Mesodermal cell (in vitro differentiated cells): ENCODE results near the gene ISLR.

Experiments
- H3K27ac ChIP-seq: 2 replicates; pipeline ENCODE4 v1.7.0; 2013; ENCODE audit warnings: mild to moderate bottlenecking, low read depth, low read length, moderate library complexity; ENCODE audit not compliant: severe bottlenecking
- H3K36me3 ChIP-seq: 2 replicates; pipeline ENCODE4 v1.7.1; 2013; ENCODE audit warnings: mild to moderate bottlenecking, low read length, moderate library complexity; ENCODE audit not compliant: control insufficient read depth, insufficient read depth
- H3K4me1 ChIP-seq: one replicate; pipeline ENCODE4 v1.7.1; 2013; ENCODE audit warnings: mild to moderate bottlenecking, low read length; ENCODE audit not compliant: insufficient read depth, control insufficient read depth, poor library complexity, severe bottlenecking
- H3K4me3 ChIP-seq: 2 replicates; pipeline ENCODE4 v1.7.0; 2013; ENCODE audit warnings: low read length, control low read depth, mild to moderate bottlenecking; ENCODE audit not compliant: insufficient read depth, poor library complexity, severe bottlenecking; ENCODE audit errors: extremely low read depth
- H3K9me3 ChIP-seq: 2 replicates; pipeline ENCODE4 v1.7.1; 2013; ENCODE audit warnings: mild to moderate bottlenecking, low read length, moderate library complexity; ENCODE audit not compliant: control insufficient read depth
- WGBS, 2 experiments: methylation state at CpG; one replicate each; pipeline ENCODE4 v1.1.5; 2013; ENCODE audit warnings: missing lambda C conversion rate in 2 of 2; ENCODE audit not compliant: insufficient coverage in 2 of 2; 5-methylcytosine and 5-hydroxymethylcytosine counted together

The ISLR gene

DNA sequence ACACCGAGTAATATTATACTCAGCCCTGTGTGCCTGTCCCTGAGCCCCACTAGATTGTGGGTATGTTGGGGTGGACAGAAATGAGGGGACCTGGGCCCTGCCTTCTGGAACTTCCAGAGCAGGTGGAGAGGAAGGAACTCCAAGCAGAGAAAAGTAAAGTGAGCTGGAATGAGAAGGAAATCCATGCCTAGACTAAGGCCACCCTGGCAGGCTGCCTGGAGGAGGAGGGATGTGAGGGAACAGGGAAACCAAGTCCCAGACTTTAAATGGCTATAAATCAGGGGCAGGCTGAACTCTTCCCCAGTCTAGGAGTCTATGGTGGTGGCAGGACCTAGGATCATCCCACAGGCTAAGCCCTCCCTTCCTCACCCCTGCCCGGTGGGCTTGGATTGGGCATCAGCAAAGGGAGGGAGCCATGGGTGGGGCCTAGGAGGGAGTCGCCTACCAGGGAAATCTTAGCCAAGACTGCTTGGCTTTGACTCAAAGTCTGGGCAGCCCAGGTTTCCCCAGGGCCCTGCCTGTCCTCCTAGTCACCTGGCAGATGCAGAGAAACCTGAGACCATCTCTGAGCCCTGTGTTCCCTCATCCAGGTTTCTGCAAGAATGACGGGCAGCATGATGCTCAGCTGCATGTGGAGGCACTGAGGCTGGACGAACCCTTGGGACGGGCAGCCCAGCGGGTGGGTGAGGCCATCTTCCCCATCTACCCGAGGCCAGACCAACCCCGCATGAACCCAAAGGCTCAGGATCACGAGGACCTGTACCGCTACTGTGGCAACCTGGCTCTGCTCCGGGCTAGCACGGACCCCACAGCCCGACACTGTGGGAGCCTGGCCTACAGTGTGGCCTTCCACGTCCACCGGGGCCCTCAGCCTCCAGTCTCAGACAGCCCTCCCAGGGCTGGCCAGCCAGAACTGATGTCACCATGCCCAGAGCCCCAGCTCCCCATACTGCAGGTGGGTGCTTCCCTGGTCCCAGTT is 44.7 kb downstream of the ISLR start:
- no peaks in the 10 kb centered on the region for H3K36me3 ChIP-seq
- no peak overlapping the region for H3K4me3 ChIP-seq
- H3K4me1 ChIP-seq, result peaks cover 47% of the 10 kb centered on the region
- 95% methylated on average over 14 to 15 of the region's 16 CpGs for WGBS, 2 experiments
- no peak overlapping the region for H3K27ac ChIP-seq
- H3K9me3 ChIP-seq, result no peaks in the 10 kb centered on the region

GRCh38 chr15:74220475-74221248 is 47.2 kb downstream of the ISLR start:
- Histone ChIP-seq H3K9me3 (no peaks in the 10 kb centered on the region), H3K4me1 (peaks cover 40% of the 10 kb centered on the region), H3K36me3 (no peaks in the 10 kb centered on the region), H3K27ac (no peak overlapping the region), H3K4me3 (no peak overlapping the region)
- 36 to 55% methylated on average over 5 to 8 of the region's 11 CpGs for WGBS, 2 experiments

- WGBS, 2 experiments, result 52 to 54% methylated on average over 8 to 9 of the region's 12 CpGs
- no peak overlapping the region for H3K4me3 ChIP-seq
- peak overlapping the region; percentile 11 for H3K27ac ChIP-seq
- H3K4me1 ChIP-seq, result peaks cover 36% of the 10 kb centered on the region
- H3K36me3 ChIP-seq, result no peaks in the 10 kb centered on the region
- H3K9me3 ChIP-seq, result no peaks in the 10 kb centered on the region
Observed at GRCh38 chr15:74221399-74222239, 48.1 kb downstream of the ISLR start.

GRCh38 chr15:74222240-74223119 is 49.0 kb downstream of the ISLR start:
- WGBS, 2 experiments, result 38 to 70% methylated on average over 4 to 8 of the region's 25 CpGs
- Histone ChIP-seq H3K4me1 (peaks cover 36% of the 10 kb centered on the region), H3K27ac (no peak overlapping the region), H3K4me3 (no peak overlapping the region), H3K9me3 (no peaks in the 10 kb centered on the region), H3K36me3 (no peaks in the 10 kb centered on the region)

- WGBS, 2 experiments, result 78 to 81% methylated on average over 5 of the region's 5 CpGs
Observed at GRCh38 chr15:74225928-74226327, 52.4 kb downstream of the ISLR start.

More at GRCh38 chr15:74225928-74226327, 52.4 kb downstream of the ISLR start:
- no peak overlapping the region for H3K4me3 ChIP-seq
- H3K4me1 ChIP-seq, result peaks cover 36% of the 10 kb centered on the region
- H3K27ac ChIP-seq, result no peak overlapping the region
- H3K9me3 ChIP-seq, result no peaks in the 10 kb centered on the region
- H3K36me3 ChIP-seq, result no peaks in the 10 kb centered on the region
